H1 (cell line): ENCODE results near the gene MIOX. TPM values are rescaled to one million over a fixed set of nuclear protein-coding genes. Genes with fewer than 3 reads are reported as not detected.

Source experiments
- CTCF ChIA-PET: fragments of 300-600 bp; sonication (Branson Sonifier 250); formaldehyde crosslinking; loops from one replicate; lab custom pipeline; 2021; ENCODE audit not compliant: partially characterized antibody; lab: Charles Lee
- POLR2A ChIA-PET: fragments of 300-600 bp; sonication (Branson Sonifier 250); formaldehyde crosslinking; loops from one replicate; lab custom pipeline; 2021; ENCODE audit warnings: inconsistent platforms; ENCODE audit not compliant: partially characterized antibody; lab: Charles Lee
- DNase-seq, 2 experiments: peaks; one replicate each; pipeline versions ENCODE4 v3.0.0 to v3.0.0-alpha.2; 2010 to 2022; ENCODE audit warnings: low spot score in 2 of 2, low read depth in 1 of 2, mixed read lengths in 1 of 2
- FAIRE-seq: peaks from 2 replicates; lab custom pipeline; 2011; peaks lifted over from hg19 to GRCh38; lab: Jason Lieb, UNC
- H2AFZ ChIP-seq: 2 replicates; pipeline ENCODE4 v1.8.1; 2012; ENCODE audit warnings: low read length, inconsistent platforms
- H2AK5ac ChIP-seq: 2 replicates; pipeline ENCODE4 v1.6.1; 2013; ENCODE audit warnings: low read depth, low read length
- H2BK120ac ChIP-seq: replicated peaks from 2 replicates; pipeline ENCODE3; 2013; ENCODE audit warnings: low read depth, low read length, inconsistent platforms
- H2BK12ac ChIP-seq: 2 replicates; pipeline ENCODE4 v1.6.1; 2013; ENCODE audit warnings: low read depth, low read length
- H2BK15ac ChIP-seq: 2 replicates; pipeline ENCODE4 v1.6.1; 2013; ENCODE audit warnings: low read length
- H2BK20ac ChIP-seq: 2 replicates; pipeline ENCODE4 v1.6.1; 2013; ENCODE audit warnings: low read length
- H2BK5ac ChIP-seq: 2 replicates; pipeline ENCODE4 v1.6.1; 2013; ENCODE audit warnings: low read depth, low read length
- H3K14ac ChIP-seq: 2 replicates; pipeline ENCODE4 v1.6.1; 2013; ENCODE audit warnings: inconsistent platforms; ENCODE audit not compliant: insufficient read length
- H3K18ac ChIP-seq: 2 replicates; pipeline ENCODE4 v1.6.1; 2013; ENCODE audit warnings: low read length; ENCODE audit errors: extremely low read depth
- H3K23ac ChIP-seq: 2 replicates; pipeline ENCODE4 v1.6.1; 2013; ENCODE audit warnings: inconsistent platforms; ENCODE audit not compliant: insufficient read length
- H3K23me2 ChIP-seq: 2 replicates; pipeline ENCODE4 v1.6.1; 2013; ENCODE audit warnings: low read depth, low read length
- H3K27ac ChIP-seq: 2 replicates; pipeline ENCODE4 v1.6.1; 2011; ENCODE audit warnings: low read depth, low read length, inconsistent platforms
- H3K27me3 ChIP-seq, 4 experiments: replicated peaks in 1 of 4; 1 replicate in 1 of 4; 2 replicates in 3 of 4; pipeline versions ENCODE4 v1.6.1 to v1.8.1; 2011 to 2013; ENCODE audit warnings: low read length in 3 of 4, mild to moderate bottlenecking in 3 of 4, inconsistent platforms in 2 of 4, mixed read lengths in 2 of 4, moderate library complexity in 1 of 4; ENCODE audit not compliant: control insufficient read depth in 3 of 4, insufficient read depth in 3 of 4; ENCODE audit errors: extremely low read depth in 1 of 4
- H3K36me3 ChIP-seq, 4 experiments: 2 replicates each; pipeline versions ENCODE4 v1.6.1 to v1.8.1; 2011 to 2013; ENCODE audit warnings: mild to moderate bottlenecking in 4 of 4, low read length in 3 of 4, moderate library complexity in 2 of 4, control low read depth in 1 of 4, inconsistent platforms in 1 of 4; ENCODE audit not compliant: insufficient read depth in 4 of 4, control insufficient read depth in 2 of 4
- H3K4ac ChIP-seq: replicated peaks from 2 replicates; pipeline ENCODE3; 2013; ENCODE audit warnings: low read length, low read depth, mixed read lengths, inconsistent platforms; ENCODE audit not compliant: insufficient read length
- H3K4me1 ChIP-seq, 4 experiments: replicated peaks in 1 of 4; 1 replicate in 1 of 4; 2 replicates in 3 of 4; pipeline versions ENCODE4 v1.6.1 to v1.8.1; 2011 to 2013; ENCODE audit warnings: low read length in 3 of 4, inconsistent platforms in 2 of 4, mixed read lengths in 1 of 4; ENCODE audit not compliant: insufficient read depth in 4 of 4, control insufficient read depth in 3 of 4
- H3K4me2 ChIP-seq, 2 experiments: 2 replicates each; pipeline versions ENCODE4 v1.6.1 to v1.8.1; 2011 to 2013; ENCODE audit warnings: low read depth in 2 of 2, low read length in 2 of 2, control low read depth in 1 of 2, inconsistent platforms in 1 of 2, mild to moderate bottlenecking in 1 of 2; ENCODE audit not compliant: insufficient read depth in 1 of 2
- H3K4me3 ChIP-seq, 4 experiments: fragments of 200-600, 300-600 bp in 1 of 4; sonication (generic), shearing (Covaris generic), sonication (Bioruptor Twin) in 1 of 4; 2 replicates each; pipeline versions ENCODE4 v1.5.1 to v1.8.1; 2011 to 2016; ENCODE audit warnings: low read length in 4 of 4, low read depth in 3 of 4, control low read depth in 2 of 4, inconsistent platforms in 2 of 4, mild to moderate bottlenecking in 2 of 4, mixed read lengths in 1 of 4, moderate library complexity in 1 of 4; ENCODE audit not compliant: insufficient read depth in 2 of 4; ENCODE audit errors: extremely low read depth in 1 of 4
- H3K56ac ChIP-seq: replicated peaks from 2 replicates; pipeline ENCODE3; 2013; ENCODE audit warnings: low read depth, mild to moderate bottlenecking, mixed read lengths, low read length, inconsistent platforms; ENCODE audit not compliant: insufficient read length
- H3K79me1 ChIP-seq: 2 replicates; pipeline ENCODE4 v1.6.1; 2013; ENCODE audit warnings: low read depth, low read length, control low read depth
- H3K79me2 ChIP-seq, 2 experiments: 2 replicates each; pipeline versions ENCODE4 v1.6.1 to v1.8.1; 2012 to 2013; ENCODE audit warnings: low read length in 2 of 2, mild to moderate bottlenecking in 2 of 2, inconsistent platforms in 1 of 2; ENCODE audit not compliant: insufficient read depth in 2 of 2, control insufficient read depth in 1 of 2
- H3K9ac ChIP-seq, 4 experiments: replicated peaks in 1 of 4; 1 replicate in 1 of 4; 2 replicates in 3 of 4; pipeline versions ENCODE4 v1.6.1 to v1.8.1; 2011 to 2013; ENCODE audit warnings: low read depth in 3 of 4, low read length in 3 of 4, control low read depth in 2 of 4, mild to moderate bottlenecking in 2 of 4, moderate library complexity in 2 of 4, inconsistent platforms in 1 of 4; ENCODE audit errors: extremely low read depth in 1 of 4
- H3K9me3 ChIP-seq, 2 experiments: 2 replicates each; pipeline versions ENCODE4 v1.6.1 to v1.8.1; 2012 to 2013; ENCODE audit warnings: mild to moderate bottlenecking in 2 of 2, moderate library complexity in 2 of 2, control low read depth in 1 of 2, inconsistent platforms in 1 of 2, low read depth in 1 of 2, low read length in 1 of 2, mixed read lengths in 1 of 2; ENCODE audit not compliant: insufficient read depth in 2 of 2
- H4K20me1 ChIP-seq, 2 experiments: replicated peaks in 1 of 2; 2 replicates each; pipeline versions ENCODE3 to v1.8.1; 2011 to 2013; ENCODE audit warnings: inconsistent platforms in 2 of 2, low read length in 2 of 2, mild to moderate bottlenecking in 1 of 2; ENCODE audit not compliant: insufficient read depth in 2 of 2, control insufficient read depth in 1 of 2
- H4K5ac ChIP-seq: 2 replicates; pipeline ENCODE4 v1.6.1; 2013; ENCODE audit warnings: low read length, low read depth, mixed read lengths, inconsistent platforms; ENCODE audit not compliant: insufficient read length
- H4K8ac ChIP-seq: 2 replicates; pipeline ENCODE4 v1.8.0; 2013; ENCODE audit warnings: mild to moderate bottlenecking, moderate library complexity, low read length, inconsistent platforms; ENCODE audit not compliant: insufficient read depth; ENCODE audit errors: extremely low read depth
- H4K91ac ChIP-seq: replicated peaks from 2 replicates; pipeline ENCODE3; 2013; ENCODE audit warnings: low read length, mixed read lengths, inconsistent platforms; ENCODE audit not compliant: insufficient read length
- ASH2L ChIP-seq: fragments of 200-600, 300-600 bp; sonication (generic); IDR thresholded peaks from one replicate; pipeline ENCODE4 v1.7.1; 2017; ENCODE audit warnings: low read length
- BRCA1 ChIP-seq: IDR thresholded peaks from 2 replicates; pipeline ENCODE4 v1.6.1; 2012; ENCODE audit warnings: low read depth, low read length, improper control_type of control experiment
- CBX8 ChIP-seq: fragments of 300-800, 300-1000 bp; sonication (generic); IDR thresholded peaks from 2 replicates; pipeline ENCODE4 v1.7.1; 2016; ENCODE audit warnings: low read depth, low read length, borderline replicate concordance
- EGR1 ChIP-seq: IDR thresholded peaks from 2 replicates; pipeline ENCODE4 v1.6.1; 2011; ENCODE audit warnings: low read depth, low read length, borderline replicate concordance
- EP300 ChIP-seq, 2 experiments: IDR thresholded peaks; 1 replicate in 1 of 2; 2 replicates in 1 of 2; pipeline ENCODE4 v1.6.1; 2011 to 2012; ENCODE audit warnings: low read depth in 2 of 2, low read length in 2 of 2, mild to moderate bottlenecking in 2 of 2, borderline replicate concordance in 1 of 2, inconsistent platforms in 1 of 2, moderate library complexity in 1 of 2
- FOSL1 ChIP-seq: IDR thresholded peaks from 2 replicates; pipeline ENCODE4 v1.6.1; 2011; ENCODE audit warnings: mild to moderate bottlenecking, low read depth, low read length, moderate library complexity; ENCODE audit not compliant: insufficient read depth
- GABPA ChIP-seq: IDR thresholded peaks from 2 replicates; pipeline ENCODE4 v1.6.1; 2011; ENCODE audit warnings: mild to moderate bottlenecking, low read length, moderate library complexity, borderline replicate concordance; ENCODE audit not compliant: insufficient read depth
- NRF1 ChIP-seq: IDR thresholded peaks from 2 replicates; pipeline ENCODE4 v1.6.1; 2011; ENCODE audit warnings: mild to moderate bottlenecking, low read depth, low read length, improper control_type of control experiment
- POLR2AphosphoS5 ChIP-seq: IDR thresholded peaks from 2 replicates; pipeline ENCODE4 v1.6.1; 2011; ENCODE audit warnings: low read depth, low read length
- RXRA ChIP-seq: IDR thresholded peaks from 2 replicates; pipeline ENCODE4 v1.6.1; 2011; ENCODE audit warnings: low read depth, mild to moderate bottlenecking, low read length, moderate library complexity; ENCODE audit not compliant: insufficient read depth
- SAP30 ChIP-seq: fragments of 300-600 bp; sonication (generic); IDR thresholded peaks from 2 replicates; pipeline ENCODE4 v1.7.1; 2012; ENCODE audit warnings: low read length, moderate library complexity, mild to moderate bottlenecking, inconsistent platforms; ENCODE audit not compliant: insufficient read depth, insufficient replicate concordance
- TAF7 ChIP-seq: optimal IDR thresholded peaks from 2 replicates; pipeline ENCODE3; 2011; ENCODE audit warnings: low read depth, mild to moderate bottlenecking, inconsistent platforms, low read length, moderate library complexity, borderline replicate concordance
- ZNF274 ChIP-seq: IDR thresholded peaks from 2 replicates; pipeline ENCODE4 v1.7.0; 2012; ENCODE audit warnings: low read length, borderline replicate concordance; ENCODE audit errors: extremely low read depth
- WGBS, 2 experiments: shearing (Covaris generic) in 1 of 2; methylation state at CpG; one replicate each; pipeline versions ENCODE4 v1.1.6 to v1.1.7; 2013 to 2015; ENCODE audit warnings: low lambda C conversion rate in 2 of 2, mixed read lengths in 2 of 2, inconsistent platforms in 1 of 2, low coverage in 1 of 2, missing lambda C conversion rate in 1 of 2; ENCODE audit not compliant: insufficient replicate concordance in 2 of 2, insufficient coverage in 1 of 2, insufficient read length in 1 of 2; ENCODE audit errors: extremely low coverage in 1 of 2, missing lambda C conversion rate in 1 of 2; 5-methylcytosine and 5-hydroxymethylcytosine counted together
- polyA plus RNA-seq, 7 experiments: library from polyadenylated mRNA; depleted of rRNA in 3 of 7; stranded (reverse) in 5 of 7; unstranded in 2 of 7; fragments of >200 nt in 5 of 7; fragments of 200-250 nt in 2 of 7; gene quantifications; 1 replicate in 5 of 7; 2 replicates in 1 of 7; 4 replicates in 1 of 7; pipeline versions ENCODE4 v1.2.1 to v1.2.3, GENCODE V29; 2011 to 2013; ENCODE audit warnings: missing spikeins in 2 of 7, mixed read lengths in 2 of 7
- total RNA-seq: library from RNA; stranded (reverse); fragmentation: NEBNext Ultra II Directional; extraction: Animal tissue kit (Norgen Biotek cat#: 25700); gene quantifications from 2 replicates; pipeline ENCODE4 v1.2.1, GENCODE V29; 2021

The MIOX gene
- total and polyA plus RNA-seq, 2 of the 8 experiments (the other 6 are each of a cell fraction or from before 2014, with no cell fraction given): 0.30 to 0.32 TPM

GRCh38 chr22:50488006-50488677 is 1.5 kb downstream of the MIOX start:
- no peak overlapping the region for H4K5ac ChIP-seq
- H3K27ac ChIP-seq: no peak overlapping the region
- H2BK12ac ChIP-seq: no peak overlapping the region
- FAIRE-seq: no peak
- H2BK20ac ChIP-seq: no peak overlapping the region
- H3K79me1 ChIP-seq: no peaks in the 10 kb centered on the region
- H4K8ac ChIP-seq: peak overlapping the region; percentile 85; the same call in 1 of the 2 replicates
- H2BK120ac ChIP-seq: no peak overlapping the region
- H3K79me2 ChIP-seq: no peaks in the 10 kb centered on the region
- H4K91ac ChIP-seq: no peak overlapping the region
- H3K36me3 ChIP-seq: no peaks in the 10 kb centered on the region
- H3K9ac ChIP-seq: no peak overlapping the region
- no peak overlapping the region for H2AFZ ChIP-seq
- no peak overlapping the region for H3K56ac ChIP-seq
- CTCF ChIA-PET: no interaction called here
- no peak overlapping the region for H3K4ac ChIP-seq
- H3K23me2 ChIP-seq: no peaks in the 10 kb centered on the region
- H3K4me2 ChIP-seq: no peak overlapping the region
- no peak overlapping the region for H3K4me3 ChIP-seq
- no peaks in the 10 kb centered on the region; a peak in 1 of 7 replicates for H3K4me1 ChIP-seq
- H2BK15ac ChIP-seq: no peak overlapping the region
- POLR2A ChIA-PET: no interaction called here
- no peak overlapping the region for H3K23ac ChIP-seq
- peaks cover 0 to 2% (median 0%) of the 10 kb centered on the region in 4 experiments; a peak in 1 of 7 replicates for H3K27me3 ChIP-seq
- no peak for DNase-seq
- peaks cover 0 to 2% of the 10 kb centered on the region in 2 experiments for H4K20me1 ChIP-seq
- no peak overlapping the region for H3K14ac ChIP-seq
- WGBS, 2 experiments: 89% methylated on average over 8 of the region's 18 CpGs; no CpG with 5 or more reads in 1 of the 2 experiments
- H3K9me3 ChIP-seq: no peaks in the 10 kb centered on the region
- no peak overlapping the region for H2AK5ac ChIP-seq
- no peak overlapping the region for H3K18ac ChIP-seq
- H2BK5ac ChIP-seq: no peak overlapping the region
- TF ChIP-seq CBX8 (no peak), ASH2L (no peak), BRCA1 (no peak), EP300 (IDR thresholded peaks at IDR 0.05; ENCODE audit: borderline replicate concordance in 1 of 2, low read depth in 2 of 2, low read length in 2 of 2) (no peak), POLR2AphosphoS5 (no peak), FOSL1 (no peak), RXRA (no peak), EGR1 (no peak), GABPA (no peak), SAP30 (no peak), ZNF274 (no peak), TAF7 (no peak), NRF1 (no peak)
